ENCODE data around the gene SOX18. TPM values are rescaled to one million over a fixed set of nuclear protein-coding genes. Genes with fewer than 3 reads are reported as not detected.
A peak's percentile ranks its signal among the peaks of the same experiment; 100 is the strongest.

The SOX18 gene
- total and polyA plus RNA-seq, 2 of the 13 experiments (the other 11 are each of a cell fraction or from before 2014, with no cell fraction given), result 1.6 to 1.9 TPM

- TF ChIP-seq ZNF704 (CRISPR knock-in tag; IDR thresholded peaks at IDR 0.05; ENCODE audit: borderline replicate concordance) (no peak), TCF12 (IDR thresholded peaks at IDR 0.05) (no peak), TCF12 (CRISPR knock-in tag; IDR thresholded peaks at IDR 0.05) (no peak), XRCC5 (optimal IDR thresholded peaks at IDR 0.05; ENCODE audit: low read length) (peak; percentile 60), ZNF18 (CRISPR knock-in tag; IDR thresholded peaks at IDR 0.05; ENCODE audit: insufficient replicate concordance) (no peak), ZNF761 (CRISPR knock-in tag; conservative IDR thresholded peaks at IDR 0.05) (0 out of 2 replicates have a peak, but pooled peaks have one; percentile 54), HMGA1 (CRISPR knock-in tag; conservative IDR thresholded peaks at IDR 0.05) (no peak), ARID4A (CRISPR knock-in tag; IDR thresholded peaks at IDR 0.05; ENCODE audit: borderline replicate concordance) (no peak), MAX (IDR thresholded peaks at IDR 0.05) (no peak; the same call in 1 of the 2 replicates), ATAD3A (CRISPR knock-in tag; IDR thresholded peaks at IDR 0.05) (0 out of 2 replicates have a peak, but pooled peaks have one; percentile 24), ZNF552 (CRISPR knock-in tag; IDR thresholded peaks at IDR 0.05; ENCODE audit: borderline replicate concordance) (no peak), ZSCAN29 (CRISPR knock-in tag; conservative IDR thresholded peaks at IDR 0.05) (no peak), FOXC1 (CRISPR knock-in tag; IDR thresholded peaks at IDR 0.05; ENCODE audit: borderline replicate concordance) (no peak), GLI4 (CRISPR knock-in tag; IDR thresholded peaks at IDR 0.05; ENCODE audit: borderline replicate concordance) (no peak), ZNF382 (CRISPR knock-in tag; IDR thresholded peaks at IDR 0.05; ENCODE audit: borderline replicate concordance) (no peak), HBP1 (CRISPR knock-in tag; IDR thresholded peaks at IDR 0.05; ENCODE audit: low read depth) (no peak), ZZZ3 (CRISPR knock-in tag; IDR thresholded peaks at IDR 0.05; ENCODE audit: borderline replicate concordance) (no peak), GTF3A (CRISPR knock-in tag; conservative IDR thresholded peaks at IDR 0.05) (no peak), BRD4 (CRISPR knock-in tag; IDR thresholded peaks at IDR 0.05) (0 out of 2 replicates have a peak, but pooled peaks have one; percentile 60), ZNF777 (CRISPR knock-in tag; IDR thresholded peaks at IDR 0.05) (no peak)
These were observed 7.7 kb downstream of the SOX18 start (continued) for GRCh38 chr20:64041781-64042053.

All from HepG2 (cell line).